Heart left ventricle (tissue), 16 donors: ENCODE measurements around the gene NPHP4. TPM values are rescaled to one million over a fixed set of nuclear protein-coding genes. Genes with fewer than 3 reads are reported as not detected.

ENCODE experiments used
- ATAC-seq, 4 donors: fragments of 200-7000 bp; cut with Tn5 transposase; one replicate each; pipeline ENCODE4 v1.9.1; 2020 to 2022; ENCODE audit warnings: moderate library complexity in 4 of 4, mild to moderate bottlenecking in 3 of 4, moderate number of reproducible peaks in 1 of 4
- DNase-seq, 5 donors: peaks; one replicate each; pipeline ENCODE4 v3.0.0-alpha.2; 2020
- H3K27ac ChIP-seq, 12 donors: fragments of 200-600 bp; sonication (generic) in 4 of 12; one replicate each; pipeline versions ENCODE4 v1.5.0 to v1.8.0; 2016 to 2022; ENCODE audit warnings: mild to moderate bottlenecking in 2 of 12
- H3K27me3 ChIP-seq, 9 donors: fragments of 200-600 bp; sonication (generic) in 2 of 9; one replicate each; pipeline versions ENCODE4 v1.5.1 to v1.8.0; 2016 to 2022; ENCODE audit warnings: mild to moderate bottlenecking in 3 of 9
- H3K36me3 ChIP-seq, 9 donors: fragments of 200-600 bp; sonication (generic) in 2 of 9; one replicate each; pipeline versions ENCODE4 v1.5.0 to v1.8.0; 2018 to 2022; ENCODE audit warnings: mild to moderate bottlenecking in 2 of 9
- H3K4me1 ChIP-seq, 12 donors: fragments of 200-600 bp; sonication (generic) in 4 of 12; one replicate each; pipeline versions ENCODE4 v1.5.0 to v1.8.0; 2016 to 2022; ENCODE audit warnings: mild to moderate bottlenecking in 3 of 12
- H3K4me3 ChIP-seq, 12 donors: fragments of 200-600 bp; sonication (generic) in 4 of 12; one replicate each; pipeline versions ENCODE4 v1.5.0 to v1.8.0; 2017 to 2022; ENCODE audit warnings: mild to moderate bottlenecking in 9 of 12, moderate library complexity in 4 of 12
- H3K9me3 ChIP-seq, 12 donors: fragments of 200-600 bp; sonication (generic) in 4 of 12; one replicate each; pipeline versions ENCODE4 v1.5.0 to v1.8.0; 2016 to 2022; ENCODE audit warnings: mild to moderate bottlenecking in 1 of 12
- POLR2A ChIP-seq, 2 donors: fragments of 450-650 bp; IDR thresholded peaks; one replicate each; pipeline ENCODE4 v1.6.1; 2017; ENCODE audit warnings: antibody characterized with exemption in 2 of 2, mild to moderate bottlenecking in 2 of 2, moderate library complexity in 2 of 2
- WGBS, 4 donors: extraction: QIAGEN DNeasy Blood & Tissue Kit in 2 of 4; methylation state at CpG; one replicate each; pipeline versions ENCODE4 v1.1.5 to v1.1.7; 2013 to 2018; 5-methylcytosine and 5-hydroxymethylcytosine counted together
- intact Hi-C, 10 donors: fragments of 100-400 bp; cut with DNase I; formaldehyde crosslinking; loops; one replicate each; pipeline versions ENCODE4 v1.11.1 to v1.14.2; 2022
- polyA plus RNA-seq, 2 donors: library from polyadenylated mRNA; stranded (reverse); fragments of 200-250 nt; gene quantifications; one replicate each; pipeline ENCODE4 v1.2.3, GENCODE V29; 2013
- total RNA-seq, 9 donors: library from RNA; depleted of rRNA in 2 of 9; stranded (reverse); fragments of >200 nt in 2 of 9; fragmentation: NEBNext Ultra II Directional in 3 of 9; extraction: Animal tissue kit (Norgen Biotek cat#: 25700) in 3 of 9; gene quantifications; one replicate each; pipeline versions ENCODE4 v1.1.0 to v1.2.4, GENCODE V29; 2016 to 2023
- TF ChIP-seq, protein P1 (sequence below), 12 donors: fragments of 200-600 bp; sonication (generic) in 4 of 12; IDR thresholded peaks; one replicate each; pipeline versions ENCODE4 v1.5.0 to v1.8.0; 2018 to 2022; ENCODE audit warnings: antibody characterized with exemption in 12 of 12, mild to moderate bottlenecking in 5 of 12
- donor health status: ischemic (EF 13 %, LVEDD 7.1; RV severe dilation, severe dysfunction).
- donor health status: healthy with polysubstance abuse.
- donor health status: DM: no; HTN: yes; CAD: no.
- donor health status: DM: no; HTN: no; CAD: no.
- donor health status: ischemic (EF 25% LVEDD 6.9; RV normal size, moderate dysfunction).
- donor health status: ischemic (EF 25% LVEDD 5.7; RV mildly dilated, moderate dysfunction).
- donor health status: healthy.
- donor health status: DM: yes; HTN: yes; CAD: no.
- donor health status: ischemic (EF 35%, LVEDD 5.7; RV mildly dilated, moderate dysfunction).
- donor health status: nonischemic (EF 11% LVEDD 7.7; RV severe dilation, severe dysfunction).
- donor health status: DM: yes; HTN: yes; CAD: no.
- donor health status: PGD.
- donor health status: ischemic (EF 29% LVEDD 5.4; RV normal size, mild dysfunction).
- donor health status: nonischemic (EF 23%, LVEDD 6.1; RV moderate dilation, normal function).

NPHP4 gene
- total and polyA plus RNA-seq, 11 donors: 2.1 to 6.3 (median 3.1) TPM

DNA sequence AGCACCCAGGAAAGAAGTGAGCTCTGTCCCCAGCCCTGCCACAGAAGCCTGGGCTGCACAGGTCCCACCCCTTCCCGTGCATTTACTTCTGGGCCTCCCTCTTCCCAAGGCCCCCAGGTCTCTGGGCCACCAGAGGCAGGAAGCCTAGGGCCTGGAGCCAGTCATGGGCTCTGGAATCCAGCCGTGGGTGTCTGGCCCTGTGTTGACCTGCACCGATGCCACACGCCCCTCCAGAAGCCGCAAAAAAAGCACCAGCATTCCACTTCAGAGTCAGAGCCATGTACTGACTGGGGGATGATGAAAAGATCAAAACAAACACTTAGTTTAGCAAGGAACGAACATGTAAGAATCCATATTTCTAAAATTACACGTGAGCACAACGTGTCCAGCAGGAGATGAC is 141.7 kb downstream of the NPHP4 start:
- Histone ChIP-seq H3K4me1 (no peaks in the 10 kb centered on the region), H3K9me3 (no peaks in the 10 kb centered on the region), H3K27ac (no peak overlapping the region), H3K4me3 (no peak overlapping the region), H3K27me3 (peaks cover 0 to 18% (median 3%) of the 10 kb centered on the region in 9 donors), H3K36me3 (no peaks in the 10 kb centered on the region)
- TF ChIP-seq, protein P1, sequence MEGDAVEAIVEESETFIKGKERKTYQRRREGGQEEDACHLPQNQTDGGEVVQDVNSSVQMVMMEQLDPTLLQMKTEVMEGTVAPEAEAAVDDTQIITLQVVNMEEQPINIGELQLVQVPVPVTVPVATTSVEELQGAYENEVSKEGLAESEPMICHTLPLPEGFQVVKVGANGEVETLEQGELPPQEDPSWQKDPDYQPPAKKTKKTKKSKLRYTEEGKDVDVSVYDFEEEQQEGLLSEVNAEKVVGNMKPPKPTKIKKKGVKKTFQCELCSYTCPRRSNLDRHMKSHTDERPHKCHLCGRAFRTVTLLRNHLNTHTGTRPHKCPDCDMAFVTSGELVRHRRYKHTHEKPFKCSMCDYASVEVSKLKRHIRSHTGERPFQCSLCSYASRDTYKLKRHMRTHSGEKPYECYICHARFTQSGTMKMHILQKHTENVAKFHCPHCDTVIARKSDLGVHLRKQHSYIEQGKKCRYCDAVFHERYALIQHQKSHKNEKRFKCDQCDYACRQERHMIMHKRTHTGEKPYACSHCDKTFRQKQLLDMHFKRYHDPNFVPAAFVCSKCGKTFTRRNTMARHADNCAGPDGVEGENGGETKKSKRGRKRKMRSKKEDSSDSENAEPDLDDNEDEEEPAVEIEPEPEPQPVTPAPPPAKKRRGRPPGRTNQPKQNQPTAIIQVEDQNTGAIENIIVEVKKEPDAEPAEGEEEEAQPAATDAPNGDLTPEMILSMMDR (IDR thresholded peaks at IDR 0.05): no peak
- no peak for TF ChIP-seq POLR2A (IDR thresholded peaks at IDR 0.05)
- WGBS, 4 donors: 44 to 59% (median 49%) methylated on average over 8 of the region's 8 CpGs
- no peak for ATAC-seq
- no peak for DNase-seq
- intact Hi-C loops: no loop called here

DNA sequence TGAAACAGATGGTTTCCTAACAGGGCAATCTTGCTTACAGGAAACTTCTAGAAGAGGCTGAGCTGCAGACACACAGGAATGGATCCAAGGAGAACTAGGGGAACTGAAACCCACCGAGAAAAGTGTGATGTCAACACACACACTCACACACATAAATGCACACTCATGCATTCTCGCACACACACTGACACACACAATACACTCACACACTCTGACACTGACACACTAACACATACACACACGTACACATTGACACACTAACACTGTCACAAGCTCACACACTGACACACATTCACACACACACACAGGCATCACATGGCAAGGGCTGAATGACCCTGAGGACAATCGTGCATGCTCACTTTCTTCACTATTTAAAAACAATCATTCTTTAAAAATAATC is 142.7 kb downstream of the NPHP4 start:
- no peak for DNase-seq
- 70 to 81% (median 73%) methylated on average over 4 of the region's 4 CpGs for WGBS, 4 donors
- intact Hi-C loops: no loop called here
- ATAC-seq: no peak
- H3K36me3 ChIP-seq: no peaks in the 10 kb centered on the region
- TF ChIP-seq, protein P1 (IDR thresholded peaks at IDR 0.05): no peak
- TF ChIP-seq POLR2A (IDR thresholded peaks at IDR 0.05): no peak
- no peaks in the 10 kb centered on the region for H3K9me3 ChIP-seq
- no peaks in the 10 kb centered on the region for H3K4me1 ChIP-seq
- peaks cover 0 to 27% (median 5%) of the 10 kb centered on the region in 9 donors for H3K27me3 ChIP-seq
- H3K27ac ChIP-seq: no peak overlapping the region
- H3K4me3 ChIP-seq: no peak overlapping the region

DNA sequence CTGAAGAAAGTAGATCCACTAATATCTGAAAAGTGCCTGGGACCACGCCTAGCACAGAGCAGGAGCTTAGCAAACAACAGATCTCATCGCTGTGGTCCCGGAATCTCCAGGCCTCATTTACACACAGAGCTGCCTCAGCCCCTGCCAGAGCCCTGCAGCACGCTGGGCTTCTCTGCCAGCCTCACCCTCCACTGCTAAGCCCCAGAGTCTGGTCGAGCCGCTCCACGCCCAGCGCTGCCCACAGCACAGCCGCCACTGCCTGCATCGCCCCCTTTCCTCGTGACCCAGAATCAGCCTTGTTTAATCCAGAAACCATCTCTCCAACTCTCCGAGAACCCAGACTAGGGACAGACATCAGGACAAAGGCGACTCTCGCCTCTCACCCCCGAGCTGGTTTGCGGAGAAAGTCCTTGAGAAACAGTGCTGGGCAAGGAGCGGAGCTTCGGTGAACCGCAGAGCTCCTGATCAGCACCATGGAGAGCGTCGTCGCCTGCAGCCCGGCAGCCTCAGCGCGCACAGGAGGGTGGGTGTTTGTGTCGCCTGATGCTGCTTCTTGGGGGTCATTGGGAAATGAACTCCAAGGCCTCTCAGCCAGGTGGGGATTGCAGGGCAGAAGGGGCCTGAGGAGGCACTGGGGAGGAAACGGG is 145.1 kb downstream of the NPHP4 start:
- Histone ChIP-seq H3K27me3 (peaks cover 0 to 39% (median 9%) of the 10 kb centered on the region in 9 donors), H3K4me3 (no peak overlapping the region), H3K27ac (no peak overlapping the region), H3K9me3 (no peaks in the 10 kb centered on the region), H3K36me3 (no peaks in the 10 kb centered on the region), H3K4me1 (no peaks in the 10 kb centered on the region)
- ATAC-seq (peak in 1 of 4 donors; percentile 47), DNase-seq (no peak)
- TF ChIP-seq POLR2A (IDR thresholded peaks at IDR 0.05): no peak
- TF ChIP-seq, protein P1 (IDR thresholded peaks at IDR 0.05): no peak
- intact Hi-C loops: no loop called here
- 27 to 53% (median 31%) methylated on average over 14 to 27 of the region's 27 CpGs for WGBS, 4 donors

DNA sequence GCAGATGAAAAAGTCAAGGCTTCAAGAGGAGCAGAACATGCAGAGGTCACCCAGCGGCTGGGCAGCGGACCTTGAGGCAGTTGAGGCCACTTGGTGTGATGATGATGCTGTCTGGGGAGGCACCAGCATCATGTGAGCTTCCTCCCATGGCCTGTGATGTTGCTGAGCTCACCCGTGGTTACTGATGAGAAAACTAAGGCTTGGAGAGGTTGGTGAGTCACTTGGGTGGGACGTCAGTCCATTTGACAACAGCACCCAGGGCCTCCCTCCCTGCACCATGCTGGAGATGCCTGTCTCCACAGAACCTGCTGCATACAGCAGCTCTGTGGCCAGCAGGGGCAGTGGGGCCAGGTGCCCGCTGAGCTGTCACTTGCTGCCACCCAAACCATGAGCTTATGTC is 146.8 kb downstream of the NPHP4 start:
- WGBS, 4 donors: 56 to 74% (median 68%) methylated on average over 3 to 5 of the region's 5 CpGs
- Histone ChIP-seq H3K9me3 (no peaks in the 10 kb centered on the region), H3K27ac (no peak overlapping the region), H3K4me1 (no peaks in the 10 kb centered on the region), H3K27me3 (peaks cover 0 to 42% (median 9%) of the 10 kb centered on the region in 9 donors), H3K4me3 (no peak overlapping the region), H3K36me3 (no peaks in the 10 kb centered on the region)
- DNase-seq (no peak), ATAC-seq (no peak)
- intact Hi-C loops: no loop called here
- no peak for TF ChIP-seq POLR2A (IDR thresholded peaks at IDR 0.05)
- TF ChIP-seq, protein P1 (IDR thresholded peaks at IDR 0.05): no peak
